Effector CD8-positive, alpha-beta T cell (primary cell): ENCODE data around the gene PRR12.
A peak's percentile ranks its signal among the peaks of the same experiment; 100 is the strongest.

Source experiments
- DNase-seq: peaks from one replicate; lab custom pipeline; 2025; lab: John Stamatoyannopoulos, UW

The PRR12 gene

DNA sequence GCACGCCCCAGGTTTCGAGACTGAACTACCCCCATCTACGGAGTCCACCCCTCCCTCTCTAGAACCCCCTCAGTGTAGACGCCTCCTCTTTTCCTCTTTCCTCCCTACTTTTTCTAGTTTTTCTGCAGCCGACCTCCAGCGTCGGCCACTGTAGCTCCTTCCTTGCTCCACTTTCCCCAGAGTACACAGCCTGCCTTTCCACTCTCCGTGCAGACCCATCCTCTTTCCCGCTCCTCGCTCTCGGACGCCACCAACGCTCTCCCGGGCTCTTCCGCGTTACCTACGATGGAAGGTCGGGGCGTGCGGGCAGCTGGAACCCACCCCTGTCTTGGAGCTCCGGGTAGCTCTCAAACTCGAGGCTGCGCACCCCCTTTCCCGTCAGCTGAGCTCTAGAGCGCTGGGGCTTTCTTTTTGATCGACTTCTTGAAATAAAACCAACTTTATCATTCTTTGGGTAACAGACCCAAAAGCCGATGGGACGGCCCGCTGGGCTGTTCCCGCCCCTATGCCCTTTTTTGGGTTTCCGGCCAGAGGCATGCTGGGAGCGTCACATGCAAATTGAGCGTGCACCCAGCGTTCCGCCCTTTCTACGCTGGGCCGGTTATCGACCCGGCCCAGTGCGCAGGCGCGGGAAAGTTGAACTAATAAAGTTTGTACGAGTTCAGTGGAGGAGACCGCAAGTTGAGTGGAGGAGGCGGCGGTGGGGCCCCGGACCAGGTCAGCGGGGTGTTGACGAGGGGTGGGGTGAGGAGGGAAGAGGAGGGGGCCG lies 74.6 kb downstream of the PRR12 start, which contains the start of the genes BCL2L12 and IRF3:
Gene BCL2L12 (plus strand): TSS at position 583 of the 769 bp plus-strand sequence. CDS start 760 bp downstream, outside the sequence.
Gene IRF3 (minus strand): TSS at position 507 of the 769 bp plus-strand sequence. CDS start 1,019 bp downstream, outside the sequence.
- peak; percentile 99 for DNase-seq

DNA sequence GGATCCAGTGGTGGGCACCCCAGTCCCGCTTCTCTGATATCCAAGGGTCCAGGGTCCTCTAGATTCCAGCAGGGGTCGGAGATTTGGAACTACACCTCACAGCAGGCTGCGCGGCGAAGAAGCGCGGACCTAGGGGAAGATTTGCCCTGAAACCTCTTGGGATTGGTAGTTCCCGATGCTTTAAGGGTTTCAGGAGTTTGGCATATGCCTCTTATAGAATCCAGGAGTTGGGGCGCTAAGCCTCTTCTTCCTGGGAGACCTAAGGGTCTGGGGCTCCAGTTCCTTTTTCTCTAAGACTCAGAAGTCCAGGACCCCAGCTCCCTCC lies 75.1 kb downstream of the PRR12 start:
- no peak for DNase-seq

DNA sequence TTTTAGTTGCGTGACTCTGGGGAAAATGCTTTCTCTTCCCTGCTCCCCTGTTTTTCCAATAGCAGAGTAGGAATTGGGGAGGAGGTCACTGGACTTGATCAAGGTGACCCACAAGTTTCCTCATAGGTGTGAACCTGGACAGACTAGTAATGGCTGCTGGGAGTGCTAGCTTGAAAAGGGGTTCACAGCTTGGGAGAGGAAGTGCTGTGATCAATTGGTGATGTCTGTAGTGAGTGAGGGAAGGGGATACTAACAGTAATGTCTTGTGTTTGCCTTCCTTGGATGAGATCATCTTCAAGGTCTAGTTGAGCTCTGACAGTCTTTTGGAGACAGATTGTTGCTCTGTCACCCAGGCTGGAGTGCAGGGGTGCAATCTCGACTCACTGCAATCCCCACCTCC lies 76.5 kb downstream of the PRR12 start:
- no peak for DNase-seq

DNA sequence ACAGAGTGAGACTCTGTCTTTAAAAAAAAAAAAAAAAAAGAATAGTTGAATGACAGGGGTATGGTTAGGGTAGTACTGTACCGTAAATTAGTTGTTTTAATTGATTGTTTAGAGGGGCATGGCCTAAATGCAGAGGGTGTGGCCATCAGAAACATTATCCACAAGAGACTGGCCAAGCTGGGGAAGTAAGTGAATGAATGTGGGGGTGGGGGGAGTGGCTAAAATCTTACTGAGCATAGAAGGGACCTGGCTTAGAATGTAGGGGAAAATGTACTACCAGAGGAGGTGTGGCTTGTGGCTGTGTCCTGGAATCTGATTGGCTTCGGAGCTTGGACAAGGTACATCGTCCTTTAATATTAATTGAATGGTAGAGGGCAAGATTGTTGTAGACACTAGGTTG lies 78.5 kb downstream of the PRR12 start:
- no peak for DNase-seq

DNA sequence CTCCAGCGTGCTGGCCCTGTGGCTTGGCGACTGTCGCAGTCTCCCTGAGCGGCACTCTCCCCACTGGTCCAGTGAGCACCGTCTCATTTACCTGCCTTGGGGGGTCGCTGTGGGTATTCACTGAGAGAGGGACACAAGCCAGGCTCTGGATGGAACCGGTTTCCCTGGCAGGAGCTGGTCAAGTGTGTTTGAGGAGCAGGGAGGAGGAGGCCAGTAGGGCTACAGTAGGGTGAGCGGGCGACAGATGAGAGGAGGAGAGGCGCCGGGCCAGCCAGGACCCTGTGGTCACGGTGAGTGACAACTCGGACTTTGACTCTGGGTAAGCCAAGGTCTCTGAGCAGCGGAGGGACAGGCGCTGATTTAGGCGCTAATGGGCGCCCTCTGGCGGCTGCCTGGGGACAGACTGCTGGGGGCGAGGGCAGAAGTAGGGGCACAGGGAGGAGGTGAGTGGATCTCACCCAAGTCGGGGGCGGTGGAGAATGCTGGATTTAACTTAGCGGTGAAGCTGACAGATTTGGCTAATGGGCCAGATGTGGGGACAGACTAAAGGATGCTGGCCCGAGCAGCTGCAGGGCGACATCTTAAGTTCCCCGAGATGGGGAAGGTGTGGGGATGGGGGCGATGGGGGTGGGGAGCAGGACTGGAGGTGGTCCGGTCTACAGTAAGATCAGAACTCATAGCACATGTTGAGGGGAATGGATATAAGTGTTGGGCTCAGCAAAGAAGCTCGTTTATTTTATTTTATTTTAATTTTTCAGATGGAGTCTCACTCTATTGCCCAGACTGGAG lies 81.3 kb downstream of the PRR12 start:
- DNase-seq: peak; percentile 68
